OCI-LY3 (cell line): ENCODE measurements around the gene VSIG10L.

Experiments
- H2AFZ ChIP-seq: fragments of 200-600, 300-600 bp; shearing (Covaris generic); 2 replicates; pipeline ENCODE4 v1.6.0; 2014; ENCODE audit warnings: antibody characterized with exemption, low read depth, low read length
- H3K27ac ChIP-seq: fragments of 200-600, 300-600 bp; sonication (generic); 2 replicates; pipeline ENCODE4 v1.5.1; 2014; ENCODE audit warnings: mild to moderate bottlenecking, low read length, moderate library complexity, mixed read lengths
- H3K27me3 ChIP-seq: fragments of 200-600, 300-600 bp; sonication (generic); 2 replicates; pipeline ENCODE4 v1.6.1; 2014; ENCODE audit warnings: low read depth, low read length, mixed read lengths
- H3K36me3 ChIP-seq: fragments of 200-600, 300-600 bp; sonication (generic); replicated peaks from 2 replicates; pipeline ENCODE3; 2014; ENCODE audit warnings: low read depth, low read length, mixed read lengths
- H3K4me1 ChIP-seq: fragments of 300-600, 200-600 bp; sonication (generic); 2 replicates; pipeline ENCODE4 v1.6.1; 2014; ENCODE audit warnings: low read length, mixed read lengths
- H3K4me2 ChIP-seq: fragments of 200-600, 300-600 bp; sonication (generic); 2 replicates; pipeline ENCODE4 v1.6.1; 2014; ENCODE audit warnings: low read length, mixed read lengths
- H3K4me3 ChIP-seq: fragments of 300-600, 200-600 bp; sonication (generic); 2 replicates; pipeline ENCODE4 v1.5.1; 2014; ENCODE audit warnings: antibody characterized with exemption, mild to moderate bottlenecking, low read length, moderate library complexity
- H3K79me2 ChIP-seq: fragments of 300-600, 200-600 bp; shearing (Covaris generic); 2 replicates; pipeline ENCODE4 v1.6.1; 2014; ENCODE audit warnings: mild to moderate bottlenecking, low read length, mixed read lengths
- H3K9ac ChIP-seq: fragments of 300-600, 200-600 bp; shearing (Covaris generic); 2 replicates; pipeline ENCODE4 v1.6.0; 2014; ENCODE audit warnings: mild to moderate bottlenecking, low read length, moderate library complexity
- H3K9me3 ChIP-seq: fragments of 200-600, 300-600 bp; shearing (Covaris generic); 2 replicates; pipeline ENCODE4 v1.6.1; 2014; ENCODE audit warnings: low read length, mixed read lengths; ENCODE audit not compliant: insufficient read depth
- H4K20me1 ChIP-seq: fragments of 200-600, 300-600 bp; sonication (generic); 2 replicates; pipeline ENCODE4 v1.6.1; 2016; ENCODE audit warnings: low read length, mixed read lengths; ENCODE audit not compliant: insufficient read depth
- CTCF ChIP-seq: fragments of 200-600, 300-600 bp; sonication (generic); IDR thresholded peaks from 2 replicates; pipeline ENCODE4 v1.5.1; 2014; ENCODE audit warnings: antibody characterized with exemption, low read length, low read depth
- EZH2phosphoT487 ChIP-seq: fragments of 200-600 bp; shearing (Covaris generic); IDR thresholded peaks from 2 replicates; pipeline ENCODE4 v1.6.1; 2018; ENCODE audit warnings: antibody characterized with exemption, mixed run types, low read depth

The VSIG10L gene

GRCh38 chr19:51356159-51356801, 14.3 kb upstream of the VSIG10L start:
- H3K4me2 ChIP-seq: no peak overlapping the region
- H2AFZ ChIP-seq: no peak overlapping the region
- H3K4me1 ChIP-seq: no peaks in the 10 kb centered on the region
- peaks cover 2% of the 10 kb centered on the region for H3K36me3 ChIP-seq
- H4K20me1 ChIP-seq: peaks cover 3% of the 10 kb centered on the region; the same call in 1 of the 2 replicates
- no peaks in the 10 kb centered on the region for H3K9me3 ChIP-seq
- no peaks in the 10 kb centered on the region for H3K79me2 ChIP-seq
- no peak overlapping the region for H3K4me3 ChIP-seq
- TF ChIP-seq EZH2phosphoT487: no peak
- no peak for TF ChIP-seq CTCF
- no peaks in the 10 kb centered on the region for H3K27me3 ChIP-seq
- no peak overlapping the region for H3K9ac ChIP-seq
- no peak overlapping the region for H3K27ac ChIP-seq

- Histone ChIP-seq H3K4me3 (no peak overlapping the region), H3K36me3 (peaks cover 6% of the 10 kb centered on the region), H3K27ac (no peak overlapping the region), H3K79me2 (no peaks in the 10 kb centered on the region), H2AFZ (no peak overlapping the region), H3K9ac (no peak overlapping the region), H4K20me1 (peaks cover 3% of the 10 kb centered on the region; the same call in 1 of the 2 replicates), H3K4me2 (no peak overlapping the region), H3K4me1 (no peaks in the 10 kb centered on the region), H3K9me3 (no peaks in the 10 kb centered on the region), H3K27me3 (no peaks in the 10 kb centered on the region)
- no peak for TF ChIP-seq CTCF
- TF ChIP-seq EZH2phosphoT487: no peak
Measured at GRCh38 chr19:51354742-51355148, 12.8 kb upstream of the VSIG10L start.

- Histone ChIP-seq H3K9ac (no peak overlapping the region), H3K9me3 (no peaks in the 10 kb centered on the region), H4K20me1 (peaks cover 3% of the 10 kb centered on the region; the same call in 1 of the 2 replicates), H3K4me2 (no peak overlapping the region), H3K36me3 (peaks cover 6% of the 10 kb centered on the region), H3K79me2 (no peaks in the 10 kb centered on the region), H3K27me3 (no peaks in the 10 kb centered on the region), H3K4me3 (no peak overlapping the region), H2AFZ (no peak overlapping the region), H3K4me1 (no peaks in the 10 kb centered on the region), H3K27ac (no peak overlapping the region)
- TF ChIP-seq EZH2phosphoT487 (no peak), CTCF (no peak)
Measured at GRCh38 chr19:51354103-51354741, 12.3 kb upstream of the VSIG10L start.

- no peak overlapping the region for H3K4me3 ChIP-seq
- H4K20me1 ChIP-seq: peaks cover 3% of the 10 kb centered on the region; the same call in 1 of the 2 replicates
- H3K27me3 ChIP-seq: no peaks in the 10 kb centered on the region
- no peak overlapping the region for H3K27ac ChIP-seq
- H2AFZ ChIP-seq: no peak overlapping the region
- no peak overlapping the region for H3K9ac ChIP-seq
- H3K4me2 ChIP-seq: no peak overlapping the region
- H3K79me2 ChIP-seq: no peaks in the 10 kb centered on the region
- no peaks in the 10 kb centered on the region for H3K9me3 ChIP-seq
- peaks cover 9% of the 10 kb centered on the region for H3K36me3 ChIP-seq
- no peaks in the 10 kb centered on the region for H3K4me1 ChIP-seq
- no peak for TF ChIP-seq CTCF
- no peak for TF ChIP-seq EZH2phosphoT487
Measured at GRCh38 chr19:51352783-51353360, 10.9 kb upstream of the VSIG10L start.
